HepG2 (cell line): Measurements from ENCODE around the gene POLE4. TPM values are rescaled to one million over a fixed set of nuclear protein-coding genes. Genes with fewer than 3 reads are reported as not detected.

Experiments used
- ATF7 ChIP-seq, 2 experiments: fragments of 450-650 bp in 1 of 2; sonication (generic) in 1 of 2; formaldehyde crosslinking in 1 of 2; IDR thresholded peaks; 2 replicates each; pipeline versions ENCODE4 v1.4.0 to v1.6.1; 2016 to 2020; ENCODE audit warnings: antibody characterized with exemption in 1 of 2, mild to moderate bottlenecking in 1 of 2, missing genetic modification reagents in 1 of 2
- BRF2 ChIP-seq: sonication (generic); formaldehyde crosslinking; IDR thresholded peaks from 2 replicates; pipeline ENCODE4 v1.8.1; 2022; ENCODE audit warnings: mild to moderate bottlenecking, missing genetic modification reagents
- GABPA ChIP-seq, 2 experiments: IDR thresholded peaks; 2 replicates each; pipeline ENCODE4 v1.6.1; 2011 to 2016; ENCODE audit warnings: low read depth in 2 of 2, low read length in 1 of 2, missing biosample characterization in 1 of 2, missing genetic modification characterization in 1 of 2
- IKZF5 ChIP-seq: IDR thresholded peaks from 2 replicates; pipeline ENCODE4 v1.6.1; 2018; ENCODE audit warnings: missing genetic modification reagents, mild to moderate bottlenecking, missing compliant biosample characterization
- KIAA2018 ChIP-seq: sonication (generic); formaldehyde crosslinking; IDR thresholded peaks from 2 replicates; pipeline ENCODE4 v1.5.0; 2020; ENCODE audit warnings: mild to moderate bottlenecking, missing genetic modification reagents, borderline replicate concordance
- PAWR ChIP-seq: sonication (generic); formaldehyde crosslinking; IDR thresholded peaks from 2 replicates; pipeline ENCODE4 v1.4.0; 2020; ENCODE audit warnings: missing genetic modification reagents, mild to moderate bottlenecking, borderline replicate concordance
- SOX5 ChIP-seq: IDR thresholded peaks from 2 replicates; pipeline ENCODE4 v1.6.1; 2016; ENCODE audit warnings: borderline replicate concordance
- SP5 ChIP-seq: IDR thresholded peaks from 2 replicates; pipeline ENCODE4 v1.6.1; 2016; ENCODE audit warnings: low read depth, borderline replicate concordance
- ZBTB25 ChIP-seq: IDR thresholded peaks from 2 replicates; pipeline ENCODE4 v1.6.1; 2018; ENCODE audit warnings: missing genetic modification reagents
- ZEB1 ChIP-seq: IDR thresholded peaks from 2 replicates; pipeline ENCODE4 v1.6.1; 2012; ENCODE audit warnings: mild to moderate bottlenecking, low read depth, inconsistent platforms; ENCODE audit not compliant: insufficient replicate concordance
- ZFP90 ChIP-seq: sonication (generic); formaldehyde crosslinking; IDR thresholded peaks from 2 replicates; pipeline ENCODE4 v1.8.0; 2022; ENCODE audit warnings: missing genetic modification reagents, mild to moderate bottlenecking, inconsistent platforms, borderline replicate concordance
- polyA plus RNA-seq, 8 experiments: library from polyadenylated mRNA; depleted of rRNA in 3 of 8; stranded (reverse) in 7 of 8; unstranded in 1 of 8; fragments of >200 nt; fragmentation: Illumina TruSeq in 4 of 8; extraction: Trizol in 4 of 8; gene quantifications; 2 replicates each; pipeline versions ENCODE4 v1.2.1 to v1.2.3, GENCODE V29; 2011 to 2016; ENCODE audit warnings: low read depth in 4 of 8, missing spikeins in 1 of 8, mixed read lengths in 1 of 8; ENCODE audit not compliant: insufficient read depth in 1 of 8
- total RNA-seq, 5 experiments: library from RNA; depleted of rRNA; stranded (reverse); fragments of >200 nt; fragmentation: Illumina TruSeq; extraction: Trizol; gene quantifications; 2 replicates each; pipeline ENCODE4 v1.2.3, GENCODE V29; 2016; ENCODE audit warnings: low read depth in 1 of 5

Gene POLE4
- total and polyA plus RNA-seq, 2 of the 13 experiments (the other 11 are each of a cell fraction or from before 2014, with no cell fraction given), result 106 to 116 TPM

GRCh38 chr2:74939919-74940812 lies 18.3 kb upstream of the POLE4 start (continued):
- TF ChIP-seq ZBTB25 (peak; percentile 77; the same call in 1 of the 2 replicates), ZEB1 (peak; percentile 94), SP5 (CRISPR knock-in tag) (peak; percentile 75; the same call in 1 of the 2 replicates), PAWR (CRISPR knock-in tag) (no peak), BRF2 (0 out of 2 replicates have a peak, but pooled peaks have one; percentile 57), ZFP90 (CRISPR knock-in tag) (peak; percentile 23; the same call in 1 of the 2 replicates), KIAA2018 (CRISPR knock-in tag) (no peak), SOX5 (peak; percentile 97), GABPA (IDR thresholded peaks at IDR 0.05; ENCODE audit: low read depth, low read length) (no peak), GABPA (CRISPR knock-in tag; IDR thresholded peaks at IDR 0.05; ENCODE audit: low read depth) (peak; percentile 73), IKZF5 (CRISPR knock-in tag) (peak; percentile 52; the same call in 1 of the 2 replicates), ATF7 (IDR thresholded peaks at IDR 0.05) (no peak), ATF7 (CRISPR knock-in tag; IDR thresholded peaks at IDR 0.05) (no peak)
